ENCODE results near the gene EPAS1.

- TF ChIP-seq, protein P1, sequence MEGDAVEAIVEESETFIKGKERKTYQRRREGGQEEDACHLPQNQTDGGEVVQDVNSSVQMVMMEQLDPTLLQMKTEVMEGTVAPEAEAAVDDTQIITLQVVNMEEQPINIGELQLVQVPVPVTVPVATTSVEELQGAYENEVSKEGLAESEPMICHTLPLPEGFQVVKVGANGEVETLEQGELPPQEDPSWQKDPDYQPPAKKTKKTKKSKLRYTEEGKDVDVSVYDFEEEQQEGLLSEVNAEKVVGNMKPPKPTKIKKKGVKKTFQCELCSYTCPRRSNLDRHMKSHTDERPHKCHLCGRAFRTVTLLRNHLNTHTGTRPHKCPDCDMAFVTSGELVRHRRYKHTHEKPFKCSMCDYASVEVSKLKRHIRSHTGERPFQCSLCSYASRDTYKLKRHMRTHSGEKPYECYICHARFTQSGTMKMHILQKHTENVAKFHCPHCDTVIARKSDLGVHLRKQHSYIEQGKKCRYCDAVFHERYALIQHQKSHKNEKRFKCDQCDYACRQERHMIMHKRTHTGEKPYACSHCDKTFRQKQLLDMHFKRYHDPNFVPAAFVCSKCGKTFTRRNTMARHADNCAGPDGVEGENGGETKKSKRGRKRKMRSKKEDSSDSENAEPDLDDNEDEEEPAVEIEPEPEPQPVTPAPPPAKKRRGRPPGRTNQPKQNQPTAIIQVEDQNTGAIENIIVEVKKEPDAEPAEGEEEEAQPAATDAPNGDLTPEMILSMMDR (conservative IDR thresholded peaks at IDR 0.05) = no peak
- no peak for TF ChIP-seq EZH2 (IDR thresholded peaks at IDR 0.05; ENCODE audit: low read depth)
Measured at GRCh38 chr2:46362667-46363012, 65.4 kb downstream of the EPAS1 start.

Data from PC-9 (cell line).